ENCODE results near the gene ECM1.

ECM1 gene

GRCh38 chr1:150493175-150493574 lies 14.7 kb upstream of the ECM1 start:
- Mint-ChIP-seq H3K4me1 (peaks cover 13% of the 10 kb centered on the region), H3K27me3 (no peaks in the 10 kb centered on the region), H3K9me3 (no peaks in the 10 kb centered on the region), H3K4me3 (no peak overlapping the region), H3K27ac (no peak overlapping the region)
- ATAC-seq (no peak), DNase-seq (no peak)

DNA sequence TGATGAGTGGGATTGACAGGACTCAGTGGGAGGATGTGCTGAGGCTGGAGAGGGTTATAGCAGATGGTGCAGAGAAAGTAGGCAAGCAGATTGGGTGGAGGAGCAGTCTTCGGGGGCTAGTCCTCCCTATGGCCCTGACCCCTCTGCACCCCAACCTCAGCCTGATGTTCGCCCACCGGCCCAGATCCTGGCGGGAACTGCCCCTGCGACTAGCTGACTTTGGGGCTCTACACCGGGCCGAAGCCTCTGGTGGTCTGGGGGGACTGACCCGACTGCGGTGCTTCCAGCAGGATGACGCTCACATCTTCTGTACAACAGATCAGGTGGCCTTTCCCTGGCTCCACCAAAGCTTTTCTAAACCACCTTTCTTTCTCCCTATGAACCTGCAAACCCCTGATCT lies 9.6 kb upstream of the ECM1 start:
- H3K4me1 Mint-ChIP-seq: no peaks in the 10 kb centered on the region
- peak overlapping the region in 1 of 2 donors; percentile 14 for H3K27ac Mint-ChIP-seq
- ATAC-seq (no peak), DNase-seq (no peak)
- no peak overlapping the region for H3K4me3 Mint-ChIP-seq
- H3K9me3 Mint-ChIP-seq: no peaks in the 10 kb centered on the region
- no peaks in the 10 kb centered on the region for H3K27me3 Mint-ChIP-seq

DNA sequence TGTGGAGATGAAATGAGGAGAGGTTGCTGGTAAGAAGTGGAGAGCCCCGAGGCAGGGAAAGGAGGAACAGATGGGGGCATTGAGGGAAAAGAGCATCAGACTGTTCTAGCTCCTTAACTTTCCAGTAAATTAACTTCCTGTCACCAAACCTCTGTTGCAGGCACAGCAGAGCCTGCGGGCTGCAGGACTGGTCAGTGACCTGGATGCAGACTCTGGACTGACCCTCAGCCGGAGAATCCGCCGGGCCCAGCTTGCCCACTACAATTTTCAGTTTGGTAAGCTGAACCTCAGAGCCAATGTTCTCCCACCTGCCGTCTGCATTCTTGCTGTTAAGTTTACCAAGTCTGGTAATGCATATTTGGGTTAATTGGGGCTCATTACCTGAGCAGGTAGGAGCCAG lies 2.5 kb upstream of the ECM1 start:
- no peaks in the 10 kb centered on the region for H3K9me3 Mint-ChIP-seq
- H3K4me1 Mint-ChIP-seq: peaks cover 9% of the 10 kb centered on the region
- ATAC-seq (no peak), DNase-seq (no peak)
- no peak overlapping the region for H3K4me3 Mint-ChIP-seq
- H3K27ac Mint-ChIP-seq: no peak overlapping the region
- no peaks in the 10 kb centered on the region for H3K27me3 Mint-ChIP-seq

DNA sequence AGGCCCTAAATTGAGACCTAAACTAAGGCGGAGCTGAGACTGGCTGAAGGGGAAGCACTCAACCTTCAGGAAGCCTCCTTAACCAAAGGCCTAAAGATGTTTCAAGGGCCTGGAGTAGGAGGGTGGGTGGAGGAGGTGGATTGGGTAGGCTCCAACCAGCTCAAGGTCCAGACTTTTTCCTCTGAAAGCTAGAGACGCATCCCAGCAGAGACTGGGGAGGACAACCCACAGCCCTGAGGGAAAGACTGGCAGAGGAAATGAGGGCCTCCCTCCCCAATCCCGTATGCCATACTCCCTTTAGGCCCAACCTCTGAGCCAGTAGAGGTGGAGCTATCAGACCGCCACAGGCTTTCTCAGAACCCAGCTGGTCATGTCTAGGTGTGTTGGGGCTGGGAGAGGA lies 1.1 kb downstream of the ECM1 start:
- H3K27me3 Mint-ChIP-seq: no peaks in the 10 kb centered on the region
- H3K4me1 Mint-ChIP-seq: peaks cover 15% of the 10 kb centered on the region
- no peak overlapping the region for H3K4me3 Mint-ChIP-seq
- H3K27ac Mint-ChIP-seq: no peak overlapping the region
- H3K9me3 Mint-ChIP-seq: no peaks in the 10 kb centered on the region
- DNase-seq: no peak
- no peak for ATAC-seq

GRCh38 chr1:150511551-150511950 lies 3.6 kb downstream of the ECM1 start:
- no peaks in the 10 kb centered on the region for H3K27me3 Mint-ChIP-seq
- no peak for DNase-seq
- peaks cover 31% of the 10 kb centered on the region for H3K4me1 Mint-ChIP-seq
- no peak overlapping the region for H3K4me3 Mint-ChIP-seq
- H3K27ac Mint-ChIP-seq: no peak overlapping the region
- no peaks in the 10 kb centered on the region for H3K9me3 Mint-ChIP-seq
- no peak for ATAC-seq

- Mint-ChIP-seq H3K27ac (no peak overlapping the region), H3K4me3 (no peak overlapping the region), H3K27me3 (no peaks in the 10 kb centered on the region), H3K4me1 (peaks cover 34% of the 10 kb centered on the region), H3K9me3 (no peaks in the 10 kb centered on the region)
- DNase-seq (no peak), ATAC-seq (no peak)
Observed at GRCh38 chr1:150511985-150512660, 4.2 kb downstream of the ECM1 start.

GRCh38 chr1:150512846-150513245 lies 4.9 kb downstream of the ECM1 start:
- Mint-ChIP-seq H3K4me1 (peaks cover 30% of the 10 kb centered on the region), H3K4me3 (no peak overlapping the region), H3K9me3 (no peaks in the 10 kb centered on the region), H3K27ac (no peak overlapping the region), H3K27me3 (no peaks in the 10 kb centered on the region)
- ATAC-seq (no peak), DNase-seq (no peak)

GRCh38 chr1:150513351-150513791 lies 5.5 kb downstream of the ECM1 start:
- ATAC-seq (no peak), DNase-seq (no peak)
- Mint-ChIP-seq H3K4me3 (no peak overlapping the region), H3K9me3 (no peaks in the 10 kb centered on the region), H3K27ac (no peak overlapping the region), H3K27me3 (no peaks in the 10 kb centered on the region), H3K4me1 (peaks cover 25% of the 10 kb centered on the region)

DNA sequence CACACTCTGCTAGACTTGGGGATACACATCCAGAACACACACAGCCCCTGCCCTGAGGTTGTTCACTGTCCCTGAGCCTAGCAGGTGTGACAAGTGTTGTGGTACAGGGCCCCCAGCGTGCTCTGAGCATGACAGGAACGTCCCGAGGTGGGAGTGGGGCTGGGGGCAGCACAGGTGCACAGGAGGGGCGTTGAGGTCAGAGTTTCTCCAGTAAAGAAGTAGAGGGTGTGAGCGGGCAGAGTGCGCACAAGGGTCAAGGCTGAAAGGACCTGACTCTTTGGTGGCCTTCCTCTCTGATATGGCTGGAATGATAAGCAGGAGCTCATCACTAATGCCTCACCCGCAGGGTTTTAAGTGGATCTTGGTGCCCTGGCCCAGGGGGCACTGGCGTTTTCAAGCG lies 6.4 kb downstream of the ECM1 start:
- DNase-seq (no peak), ATAC-seq (no peak)
- H3K4me1 Mint-ChIP-seq: peaks cover 25% of the 10 kb centered on the region
- no peak overlapping the region for H3K27ac Mint-ChIP-seq
- H3K27me3 Mint-ChIP-seq: no peaks in the 10 kb centered on the region
- peak overlapping the region; percentile 86 to 93 for H3K4me3 Mint-ChIP-seq
- no peaks in the 10 kb centered on the region for H3K9me3 Mint-ChIP-seq

DNA sequence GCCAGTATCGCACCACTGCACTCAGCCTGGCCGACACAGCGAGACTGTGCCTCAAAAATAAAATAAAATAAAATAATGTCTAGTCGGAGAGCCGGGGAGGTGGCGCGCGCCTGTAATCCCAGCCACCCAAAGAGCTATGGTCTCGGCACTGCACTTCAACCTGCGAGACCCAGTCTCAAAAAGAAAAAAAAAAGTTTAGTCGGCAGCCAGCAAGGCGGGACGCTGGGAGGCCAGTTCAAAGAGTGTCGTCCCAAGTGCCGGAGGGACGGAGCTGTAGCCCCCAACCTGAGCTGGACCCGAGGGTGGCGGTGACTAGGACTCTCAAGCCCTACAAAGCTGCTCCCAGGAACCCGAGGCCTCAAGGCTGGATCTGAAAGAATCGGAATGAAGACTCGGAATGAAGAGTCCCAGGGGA lies 7.0 kb downstream of the ECM1 start:
- DNase-seq: no peak
- Mint-ChIP-seq H3K27ac (peak overlapping the region; percentile 47 to 95), H3K27me3 (no peaks in the 10 kb centered on the region), H3K9me3 (no peaks in the 10 kb centered on the region), H3K4me1 (peaks cover 25% of the 10 kb centered on the region), H3K4me3 (peak overlapping the region; percentile 86 to 93)
- peak; percentile 2 for ATAC-seq

- ATAC-seq: peak; percentile 98
Observed at GRCh38 chr1:150515328-150516049, 7.6 kb downstream of the ECM1 start, which contains the start of gene FALEC. TSS of gene FALEC (plus strand) at chr1:150515752.

DNA sequence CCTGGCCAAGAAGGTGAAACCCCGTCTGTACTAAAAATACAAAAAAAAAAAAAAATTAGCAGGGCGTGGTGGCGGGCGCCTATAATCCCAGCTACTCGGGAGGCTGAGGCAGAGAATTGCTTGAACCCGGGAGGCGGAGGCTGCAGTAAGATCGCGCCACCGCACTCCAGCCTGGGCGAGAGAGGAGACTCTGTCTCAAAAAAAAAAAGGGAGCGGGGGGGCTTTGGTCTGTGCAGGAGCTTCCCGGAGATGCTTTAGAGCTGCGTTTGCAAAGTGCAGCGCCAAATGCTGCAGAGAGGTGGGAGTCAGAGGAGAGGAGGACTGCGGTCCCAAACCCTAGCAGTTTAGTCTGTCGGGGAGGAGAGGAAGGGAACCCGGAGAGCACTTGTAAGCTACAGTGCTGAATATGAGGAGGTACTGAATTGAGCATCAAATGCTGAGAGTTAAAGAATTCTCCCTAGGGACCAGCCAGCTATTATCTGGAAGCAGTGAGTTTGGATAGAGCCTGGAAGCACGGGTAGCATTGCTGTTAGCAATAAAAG lies 8.2 kb downstream of the ECM1 start:
- Mint-ChIP-seq H3K4me3 (peak overlapping the region; percentile 86 to 93), H3K27ac (peak overlapping the region; percentile 3 to 91), H3K4me1 (peaks cover 25% of the 10 kb centered on the region), H3K9me3 (no peaks in the 10 kb centered on the region), H3K27me3 (no peaks in the 10 kb centered on the region)
- peak in 1 of 2 donors; percentile 22 for DNase-seq
- ATAC-seq: peak; percentile 14

More at GRCh38 chr1:150515328-150516049, 7.6 kb downstream of the ECM1 start, which contains the start of gene FALEC:
- Mint-ChIP-seq H3K4me3 (peak within 1 kb of the TSS; percentile 86 to 93), H3K27me3 (no peaks in the 10 kb centered on the region), H3K9me3 (no peaks in the 10 kb centered on the region), H3K4me1 (peaks cover 25% of the 10 kb centered on the region), H3K27ac (peak within 1 kb of the TSS; percentile 47 to 95)
- DNase-seq: peak; percentile 93 to 94

- H3K4me1 Mint-ChIP-seq: peaks cover 25% of the 10 kb centered on the region
- no peak for ATAC-seq
- no peaks in the 10 kb centered on the region for H3K9me3 Mint-ChIP-seq
- H3K27me3 Mint-ChIP-seq: no peaks in the 10 kb centered on the region
- no peak for DNase-seq
- no peak overlapping the region for H3K27ac Mint-ChIP-seq
- peak overlapping the region; percentile 86 to 93 for H3K4me3 Mint-ChIP-seq
Observed at GRCh38 chr1:150516616-150517015, 8.7 kb downstream of the ECM1 start.

DNA sequence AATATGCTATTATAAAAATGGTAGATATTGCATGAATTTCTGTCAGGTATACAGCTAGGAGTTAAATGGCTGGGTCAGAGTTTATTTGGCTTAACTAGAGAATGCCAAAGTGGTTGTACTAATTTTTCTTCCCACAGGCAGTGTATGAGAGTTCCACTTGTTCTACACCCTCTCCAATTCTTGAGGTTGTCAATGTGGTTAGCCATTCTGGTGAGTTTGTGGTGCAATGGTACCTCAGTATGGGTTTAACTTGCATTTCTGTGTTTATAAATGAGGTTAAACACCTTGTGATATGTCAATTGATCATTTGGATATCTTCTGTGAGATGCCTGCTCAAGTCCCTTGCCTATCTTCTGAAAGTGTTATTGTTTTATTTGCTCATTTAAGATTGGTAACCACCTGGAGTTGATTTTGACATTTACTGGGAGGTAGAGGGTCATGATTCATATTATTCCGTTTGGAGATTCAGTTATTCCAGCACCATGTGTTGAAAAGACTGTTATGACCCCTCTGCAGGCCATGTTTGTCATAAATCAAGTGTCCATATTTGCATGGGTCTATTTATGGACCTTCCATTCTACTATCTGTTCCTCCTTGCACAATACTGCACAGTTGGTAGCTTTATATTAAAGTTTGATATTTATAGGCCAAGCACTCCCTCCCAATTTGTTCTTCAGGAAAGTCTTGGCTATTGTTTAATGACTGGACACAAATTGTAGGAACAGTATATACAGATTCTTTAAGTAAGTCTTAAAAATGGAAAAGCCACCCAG lies 13.5 kb downstream of the ECM1 start:
- no peaks in the 10 kb centered on the region for H3K9me3 Mint-ChIP-seq
- DNase-seq (no peak), ATAC-seq (no peak)
- no peak overlapping the region for H3K4me3 Mint-ChIP-seq
- no peaks in the 10 kb centered on the region for H3K27me3 Mint-ChIP-seq
- no peak overlapping the region for H3K27ac Mint-ChIP-seq
- peaks cover 4% of the 10 kb centered on the region for H3K4me1 Mint-ChIP-seq

DNA sequence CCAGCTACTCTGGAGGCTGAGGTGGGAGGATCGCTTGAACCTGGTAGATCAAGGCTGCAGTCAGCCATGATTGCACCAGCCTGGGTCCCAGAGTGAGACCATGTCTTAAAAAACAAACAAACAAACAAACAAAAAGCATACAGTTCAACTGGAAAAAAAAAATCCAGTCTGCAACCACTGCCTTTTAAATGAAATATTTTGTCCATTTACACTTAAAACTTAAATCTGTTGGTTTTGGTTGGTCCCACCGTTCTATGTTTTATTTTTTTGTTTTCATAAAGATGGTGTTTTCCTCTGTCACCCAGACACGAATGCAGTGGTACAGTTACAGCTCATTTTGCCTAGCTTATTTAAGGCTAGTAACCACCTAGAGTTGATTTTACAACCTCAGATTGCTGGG lies 17.4 kb downstream of the ECM1 start:
- Mint-ChIP-seq H3K9me3 (no peaks in the 10 kb centered on the region), H3K4me1 (no peaks in the 10 kb centered on the region), H3K27me3 (no peaks in the 10 kb centered on the region), H3K4me3 (no peak overlapping the region), H3K27ac (no peak overlapping the region)
- ATAC-seq (no peak), DNase-seq (no peak)

All from stimulated activated naive CD8-positive, alpha-beta T cell treated with anti-CD3 and anti-CD28 coated beads, Interleukin-15, amount 100 ng/mL, for 72 hours (primary cell).